Measurements from ENCODE around the gene CHID1. TPM values are rescaled to one million over a fixed set of nuclear protein-coding genes. Genes with fewer than 3 reads are reported as not detected.

The CHID1 gene
- total and polyA plus RNA-seq, 8 donors: 81.4 to 95.7 (median 93.5) TPM

- DNase-seq: no peak
- H3K4me3 ChIP-seq: no peak overlapping the region
- no peak overlapping the region for H3K27ac ChIP-seq
- no peaks in the 10 kb centered on the region for H3K4me1 ChIP-seq
- TF ChIP-seq CTCF (IDR thresholded peaks at IDR 0.05): no peak
- ATAC-seq: no peak
- no peaks in the 10 kb centered on the region for H3K27me3 ChIP-seq
- no peaks in the 10 kb centered on the region for H3K9me3 ChIP-seq
- intact Hi-C loops (cut with DNase I): no loop called here
- peaks cover 0 to 7% of the 10 kb centered on the region in 2 donors for H3K36me3 ChIP-seq
Observed at GRCh38 chr11:871472-871871, 39.1 kb downstream of the CHID1 start.

- H3K4me1 ChIP-seq: no peaks in the 10 kb centered on the region
- H3K36me3 ChIP-seq: peaks cover 0 to 18% of the 10 kb centered on the region in 2 donors
- intact Hi-C loops (cut with DNase I): no loop called here
- no peak overlapping the region for H3K27ac ChIP-seq
- no peaks in the 10 kb centered on the region for H3K27me3 ChIP-seq
- ATAC-seq (no peak), DNase-seq (no peak)
- no peak for TF ChIP-seq CTCF (IDR thresholded peaks at IDR 0.05)
- H3K4me3 ChIP-seq: no peak overlapping the region
- H3K9me3 ChIP-seq: no peaks in the 10 kb centered on the region
Observed at GRCh38 chr11:870418-870817, 40.2 kb downstream of the CHID1 start.

GRCh38 chr11:870127-870413 is 40.5 kb downstream of the CHID1 start:
- H3K4me1 ChIP-seq: no peaks in the 10 kb centered on the region
- H3K27me3 ChIP-seq: no peaks in the 10 kb centered on the region
- no peak overlapping the region for H3K4me3 ChIP-seq
- intact Hi-C loops (cut with DNase I): no loop called here
- no peaks in the 10 kb centered on the region for H3K9me3 ChIP-seq
- no peak for TF ChIP-seq CTCF (IDR thresholded peaks at IDR 0.05)
- no peak overlapping the region for H3K27ac ChIP-seq
- peaks cover 0 to 21% of the 10 kb centered on the region in 2 donors for H3K36me3 ChIP-seq
- ATAC-seq (no peak), DNase-seq (no peak)

GRCh38 chr11:869399-870126 is 41.0 kb downstream of the CHID1 start:
- intact Hi-C loops (cut with DNase I): no loop called here
- no peak for ATAC-seq

GRCh38 chr11:868802-869201 is 41.8 kb downstream of the CHID1 start:
- H3K4me3 ChIP-seq: no peak overlapping the region
- DNase-seq: no peak
- intact Hi-C loops (cut with DNase I): no loop called here
- H3K27me3 ChIP-seq: no peaks in the 10 kb centered on the region
- H3K4me1 ChIP-seq: no peaks in the 10 kb centered on the region
- no peak for TF ChIP-seq CTCF (IDR thresholded peaks at IDR 0.05)
- no peaks in the 10 kb centered on the region for H3K9me3 ChIP-seq
- no peak overlapping the region for H3K27ac ChIP-seq
- H3K36me3 ChIP-seq: peaks cover 0 to 30% of the 10 kb centered on the region in 2 donors
- no peak for ATAC-seq

More at GRCh38 chr11:869399-870126, 41.0 kb downstream of the CHID1 start:
- DNase-seq: no peak
- Histone ChIP-seq H3K4me3 (no peak overlapping the region), H3K4me1 (no peaks in the 10 kb centered on the region), H3K36me3 (peaks cover 0 to 24% of the 10 kb centered on the region in 2 donors), H3K27ac (no peak overlapping the region), H3K27me3 (no peaks in the 10 kb centered on the region), H3K9me3 (no peaks in the 10 kb centered on the region)
- TF ChIP-seq CTCF (IDR thresholded peaks at IDR 0.05): no peak
